GM12872 (cell line): ENCODE data around the gene CYP17A1.

Experiments
- TF ChIP-seq, protein P1 (sequence below): IDR thresholded peaks from 3 replicates; pipeline ENCODE4 v1.5.1; 2011; ENCODE audit warnings: low read depth, mild to moderate bottlenecking, low read length, moderate library complexity; ENCODE audit not compliant: insufficient read depth

Gene CYP17A1

DNA sequence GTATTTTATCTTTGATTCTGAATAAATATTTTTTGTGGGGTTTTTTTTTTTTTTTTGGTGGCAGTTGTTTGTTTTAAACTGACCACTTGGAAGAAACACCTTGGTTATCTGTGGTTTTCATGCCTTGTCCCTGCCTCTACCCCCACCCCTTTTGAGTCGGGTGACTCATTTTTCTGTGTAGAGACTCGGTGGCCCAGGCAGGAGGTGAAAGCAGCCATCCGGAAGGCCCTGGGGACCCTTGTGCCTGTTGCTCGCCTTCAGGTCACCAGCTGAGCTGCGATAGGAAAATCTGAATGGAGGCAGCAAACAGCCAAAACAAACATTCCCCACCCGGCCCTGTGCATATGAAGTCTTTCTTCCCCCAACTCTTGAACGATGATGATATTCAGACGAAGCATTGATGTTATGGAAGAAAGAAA, 22.8 kb downstream of the CYP17A1 start:
- TF ChIP-seq, protein P1, sequence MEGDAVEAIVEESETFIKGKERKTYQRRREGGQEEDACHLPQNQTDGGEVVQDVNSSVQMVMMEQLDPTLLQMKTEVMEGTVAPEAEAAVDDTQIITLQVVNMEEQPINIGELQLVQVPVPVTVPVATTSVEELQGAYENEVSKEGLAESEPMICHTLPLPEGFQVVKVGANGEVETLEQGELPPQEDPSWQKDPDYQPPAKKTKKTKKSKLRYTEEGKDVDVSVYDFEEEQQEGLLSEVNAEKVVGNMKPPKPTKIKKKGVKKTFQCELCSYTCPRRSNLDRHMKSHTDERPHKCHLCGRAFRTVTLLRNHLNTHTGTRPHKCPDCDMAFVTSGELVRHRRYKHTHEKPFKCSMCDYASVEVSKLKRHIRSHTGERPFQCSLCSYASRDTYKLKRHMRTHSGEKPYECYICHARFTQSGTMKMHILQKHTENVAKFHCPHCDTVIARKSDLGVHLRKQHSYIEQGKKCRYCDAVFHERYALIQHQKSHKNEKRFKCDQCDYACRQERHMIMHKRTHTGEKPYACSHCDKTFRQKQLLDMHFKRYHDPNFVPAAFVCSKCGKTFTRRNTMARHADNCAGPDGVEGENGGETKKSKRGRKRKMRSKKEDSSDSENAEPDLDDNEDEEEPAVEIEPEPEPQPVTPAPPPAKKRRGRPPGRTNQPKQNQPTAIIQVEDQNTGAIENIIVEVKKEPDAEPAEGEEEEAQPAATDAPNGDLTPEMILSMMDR: no peak

DNA sequence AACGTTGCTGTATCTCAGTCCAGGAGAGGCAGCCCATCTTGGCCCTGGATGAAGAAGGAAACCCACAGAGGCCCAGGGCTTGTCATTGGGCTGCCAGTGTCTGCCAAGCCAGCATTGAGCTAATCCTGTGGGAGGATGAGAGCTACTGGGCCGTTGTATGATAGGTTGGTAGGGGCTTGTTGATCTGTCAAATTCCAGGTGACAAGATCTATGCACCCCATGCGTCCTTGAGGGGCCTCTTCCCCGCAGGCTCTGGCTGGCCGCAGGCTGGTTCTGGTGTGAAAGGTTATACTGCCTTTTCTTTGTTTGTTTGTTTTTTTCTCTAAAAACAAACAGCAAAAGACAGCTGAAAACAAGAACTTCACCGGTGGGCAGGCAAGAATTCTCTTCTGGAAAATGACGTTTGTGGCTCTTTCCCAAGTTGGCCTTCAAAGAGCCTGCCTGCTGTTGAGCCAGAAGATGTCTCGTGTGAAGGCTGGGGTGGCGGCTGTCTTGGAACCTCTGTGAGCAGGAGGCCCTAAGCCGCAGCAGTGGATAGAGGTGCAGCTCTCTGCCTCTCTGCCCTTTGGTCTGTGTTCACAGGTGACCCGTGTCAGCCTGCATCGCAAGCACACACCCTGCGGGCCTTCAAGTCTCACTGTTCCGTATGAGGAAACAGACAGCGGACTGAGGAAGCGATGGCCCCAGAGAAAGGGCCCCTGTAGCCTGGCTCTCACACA, 23.3 kb downstream of the CYP17A1 start:
- TF ChIP-seq, protein P1: no peak

DNA sequence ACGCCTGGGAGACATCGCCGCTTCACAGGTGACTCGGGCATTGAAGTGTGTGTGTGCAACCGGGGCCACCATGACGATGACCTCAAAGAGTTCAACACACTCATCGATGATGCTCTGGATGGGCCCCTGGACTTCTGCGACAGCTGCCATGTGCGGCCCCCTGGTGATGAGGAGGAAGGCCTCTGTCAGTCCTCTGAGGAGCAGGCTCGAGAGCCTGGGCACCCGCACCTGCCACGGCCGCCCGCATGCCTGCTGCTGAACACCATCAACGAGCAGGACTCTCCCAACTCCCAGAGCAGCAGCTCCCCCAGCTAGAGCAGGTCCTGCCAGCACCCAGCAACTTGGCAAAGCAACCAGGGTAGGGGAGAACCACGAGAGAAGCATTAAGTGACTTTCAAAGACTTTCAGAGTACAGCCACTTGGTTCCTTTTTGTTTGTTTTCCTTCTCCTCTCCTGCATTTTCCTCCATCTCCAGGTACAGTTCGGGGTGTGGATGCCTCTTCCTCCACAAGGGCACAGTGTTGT, 24.1 kb downstream of the CYP17A1 start:
- TF ChIP-seq, protein P1: no peak

DNA sequence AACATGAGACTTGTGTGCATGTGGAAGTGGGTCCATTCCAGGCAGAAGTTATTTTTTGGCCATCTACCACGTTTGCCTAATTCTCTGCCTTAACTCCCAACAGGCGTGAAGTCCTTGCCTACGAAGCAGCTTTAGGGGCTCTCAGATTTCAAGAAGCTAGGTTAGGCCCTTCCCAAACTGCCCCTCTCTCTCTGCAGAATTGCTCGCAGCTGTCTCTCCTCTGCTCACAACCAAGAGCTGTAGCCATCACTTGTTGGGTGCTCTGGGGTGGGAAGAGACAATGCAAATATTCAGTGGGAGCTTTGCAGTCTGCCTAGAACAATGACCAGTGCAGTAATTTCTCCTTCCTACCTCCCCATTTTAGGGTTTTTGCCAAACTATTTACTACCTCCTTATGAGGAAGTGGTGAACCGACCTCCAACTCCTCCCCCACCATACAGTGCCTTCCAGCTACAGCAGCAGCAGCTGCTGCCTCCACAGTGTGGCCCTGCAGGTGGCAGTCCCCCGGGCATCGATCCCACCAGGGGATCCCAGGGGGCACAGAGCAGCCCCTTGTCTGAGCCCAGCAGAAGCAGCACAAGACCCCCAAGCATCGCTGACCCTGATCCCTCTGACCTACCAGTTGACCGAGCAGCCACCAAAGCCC, 24.9 kb downstream of the CYP17A1 start:
- TF ChIP-seq, protein P1: 0 out of 3 replicates have a peak, but pooled peaks have one; percentile 6

DNA sequence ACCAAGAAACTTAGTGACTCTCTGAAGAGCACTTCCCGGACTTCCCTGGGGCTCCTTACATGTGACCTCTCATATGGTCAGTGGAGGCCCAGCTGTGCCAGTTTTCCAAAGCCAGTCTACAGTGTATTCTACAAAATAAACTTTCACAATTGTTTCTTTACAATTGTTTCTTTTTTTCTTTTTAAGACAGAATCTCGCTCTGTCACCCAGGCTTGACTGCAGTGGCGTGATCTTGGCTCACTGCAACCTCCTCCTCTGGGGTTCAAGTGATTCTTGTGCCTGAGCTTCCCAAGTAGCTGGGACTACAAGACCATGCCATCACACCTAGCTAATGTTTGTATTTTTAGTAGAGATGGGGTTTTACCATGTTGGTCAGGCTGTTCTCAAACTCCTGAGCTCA, 25.9 kb downstream of the CYP17A1 start:
- TF ChIP-seq, protein P1: no peak

DNA sequence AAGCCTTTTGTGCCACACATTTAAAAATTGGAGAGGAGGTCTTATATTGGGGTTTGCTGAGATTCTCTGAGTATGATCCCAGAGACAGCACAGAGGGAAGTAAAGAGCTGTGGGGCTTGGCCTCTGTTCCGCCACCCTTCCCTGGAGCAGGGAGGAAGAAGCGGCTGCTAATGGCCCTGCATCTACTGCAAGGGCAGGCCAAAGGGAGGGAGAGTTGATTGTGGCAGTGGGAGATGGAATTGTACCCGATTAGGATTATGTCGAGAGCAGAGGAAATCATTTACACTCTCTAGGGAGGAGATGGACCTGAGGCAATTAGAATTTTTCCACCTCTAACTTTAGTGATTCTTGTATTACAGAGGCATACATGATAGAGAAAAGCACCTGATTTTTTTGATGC, 28.8 kb downstream of the CYP17A1 start:
- TF ChIP-seq, protein P1: no peak

DNA sequence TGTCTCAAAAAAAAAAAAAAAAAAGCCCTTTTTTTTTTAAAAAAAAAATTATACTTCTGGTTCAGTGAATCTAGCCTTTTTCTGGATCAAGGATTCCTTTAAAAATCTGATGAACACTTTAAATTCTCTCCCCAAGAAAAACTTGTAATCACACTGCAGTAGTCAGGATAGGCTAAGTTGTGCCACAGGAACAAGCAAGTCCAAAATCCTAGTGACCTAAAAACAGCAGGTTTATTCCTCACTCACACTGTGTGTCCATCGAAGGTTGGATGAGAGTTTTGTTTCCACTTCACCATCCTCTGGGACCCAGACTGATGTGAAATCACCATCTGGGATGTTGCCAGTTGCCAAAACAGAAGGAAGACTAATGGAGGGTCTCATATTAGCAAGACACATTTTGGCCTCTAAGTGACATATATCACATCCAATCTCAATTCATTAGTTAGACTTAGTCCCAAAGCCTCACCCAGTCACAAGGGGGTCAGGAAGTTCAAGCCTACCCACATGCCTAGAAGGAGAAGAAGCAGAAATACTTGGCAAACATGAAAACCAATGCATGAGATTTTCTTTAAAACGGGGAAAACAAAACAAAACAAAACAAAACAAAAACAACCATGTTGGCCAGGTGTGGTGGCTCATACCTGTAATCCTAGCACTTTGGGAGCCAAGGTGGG, 32.7 kb downstream of the CYP17A1 start:
- TF ChIP-seq, protein P1: no peak
